ENCODE results near the gene VCAM1.
"Not testable (repeated sequence)": the region's sequence is repeated elsewhere in the genome, so short reads cannot be mapped to it uniquely, and the experiment has no call there.

The VCAM1 gene

GRCh38 chr1:100775483-100775882 lies 55.9 kb downstream of the VCAM1 start:
- FAIRE-seq (no peak), DNase-seq (ENCODE audit: insufficient read length, low spot score) (no peak)

DNA sequence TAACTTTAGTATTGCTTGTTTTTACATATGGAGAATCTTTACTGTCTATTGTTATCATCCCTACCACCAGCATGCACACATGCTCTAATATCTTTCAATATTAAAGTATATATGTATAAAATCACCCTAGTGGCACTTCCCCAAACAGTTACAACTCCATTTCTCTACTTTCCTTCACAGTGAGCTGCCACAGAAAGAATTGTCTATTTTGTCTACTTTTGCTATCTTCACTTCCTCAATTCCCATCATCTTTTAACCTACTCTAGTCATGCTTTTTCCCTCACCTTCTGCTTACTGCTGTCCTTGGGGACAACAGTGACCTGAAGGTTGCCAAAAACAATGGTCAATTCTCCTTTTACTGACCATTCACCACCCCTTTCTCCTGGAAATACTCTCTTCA lies 59.2 kb downstream of the VCAM1 start:
- no peak for DNase-seq (ENCODE audit: insufficient read length, low spot score)
- FAIRE-seq: no peak

GRCh38 chr1:100780814-100781213 lies 61.3 kb downstream of the VCAM1 start:
- DNase-seq (ENCODE audit: insufficient read length, low spot score) (no peak), FAIRE-seq (no peak)

DNA sequence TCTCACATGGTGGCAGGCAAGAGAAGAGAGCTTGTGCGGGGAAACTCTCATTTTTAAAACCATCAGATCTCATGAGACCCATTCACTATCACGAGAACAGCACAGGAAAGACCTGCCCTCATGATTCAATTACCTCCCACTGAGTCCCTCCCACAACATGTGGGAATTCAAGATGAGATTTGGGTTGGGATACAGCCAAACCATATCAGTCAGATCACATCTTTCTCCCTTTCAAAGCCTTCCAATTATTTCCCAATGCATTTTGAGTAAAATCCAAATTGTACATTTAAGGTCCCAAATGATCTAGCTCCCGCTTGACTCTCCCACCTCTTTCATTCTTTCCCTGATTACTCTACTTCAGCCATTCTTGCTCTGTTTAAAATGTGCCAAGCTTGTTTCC lies 62.2 kb downstream of the VCAM1 start:
- DNase-seq (ENCODE audit: insufficient read length, low spot score); FAIRE-seq: not testable (repeated sequence)

- DNase-seq (ENCODE audit: insufficient read length, low spot score): no peak
- FAIRE-seq: no peak
Measured at GRCh38 chr1:100782473-100783039, 63.0 kb downstream of the VCAM1 start.

GRCh38 chr1:100785470-100786052 lies 66.0 kb downstream of the VCAM1 start:
- FAIRE-seq (peak; percentile 8), DNase-seq (ENCODE audit: insufficient read length, low spot score) (no peak)

DNA sequence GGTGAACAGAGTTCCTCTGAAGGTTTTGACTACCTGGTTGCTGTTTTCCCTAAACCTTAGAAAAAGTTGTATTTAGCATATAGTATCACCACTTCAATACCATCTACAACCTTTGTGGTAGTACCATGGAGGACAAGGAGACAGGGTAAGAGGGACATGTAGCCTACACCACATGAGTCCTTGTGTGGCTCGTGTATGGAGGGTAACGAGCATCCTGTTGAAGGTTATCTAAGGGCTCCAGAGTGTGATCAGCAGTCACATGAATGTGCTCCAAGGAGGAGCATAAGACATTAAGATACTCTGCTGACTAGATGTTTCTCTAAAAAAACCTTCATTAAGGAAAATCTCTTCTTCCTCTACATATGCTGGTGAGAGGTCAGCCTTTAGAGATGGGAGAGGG lies 67.3 kb downstream of the VCAM1 start:
- DNase-seq (ENCODE audit: insufficient read length, low spot score) (no peak), FAIRE-seq (no peak)
